ENCODE measurements around the gene PELI1.

GRCh38 chr2:64093341-64093740 is 50.9 kb downstream of the PELI1 start:
- TF ChIP-seq EZH2 (IDR thresholded peaks at IDR 0.05) (no peak), CTCF (IDR thresholded peaks at IDR 0.05) (no peak), EZH2phosphoT487 (IDR thresholded peaks at IDR 0.05) (no peak)

All from neural progenitor cell (in vitro differentiated cells).